HUDEP-2 (cell line): ENCODE results near the gene GTF2IRD1.
"Not testable (repeated sequence)": the region's sequence is repeated elsewhere in the genome, so short reads cannot be mapped to it uniquely, and the experiment has no call there.

Experiments
- DNase-seq, 76 experiments: peaks; one replicate each; lab custom pipeline; 2025; ENCODE audit not compliant: unreplicated experiment in 76 of 76; lab: John Stamatoyannopoulos, UW

Gene GTF2IRD1

DNA sequence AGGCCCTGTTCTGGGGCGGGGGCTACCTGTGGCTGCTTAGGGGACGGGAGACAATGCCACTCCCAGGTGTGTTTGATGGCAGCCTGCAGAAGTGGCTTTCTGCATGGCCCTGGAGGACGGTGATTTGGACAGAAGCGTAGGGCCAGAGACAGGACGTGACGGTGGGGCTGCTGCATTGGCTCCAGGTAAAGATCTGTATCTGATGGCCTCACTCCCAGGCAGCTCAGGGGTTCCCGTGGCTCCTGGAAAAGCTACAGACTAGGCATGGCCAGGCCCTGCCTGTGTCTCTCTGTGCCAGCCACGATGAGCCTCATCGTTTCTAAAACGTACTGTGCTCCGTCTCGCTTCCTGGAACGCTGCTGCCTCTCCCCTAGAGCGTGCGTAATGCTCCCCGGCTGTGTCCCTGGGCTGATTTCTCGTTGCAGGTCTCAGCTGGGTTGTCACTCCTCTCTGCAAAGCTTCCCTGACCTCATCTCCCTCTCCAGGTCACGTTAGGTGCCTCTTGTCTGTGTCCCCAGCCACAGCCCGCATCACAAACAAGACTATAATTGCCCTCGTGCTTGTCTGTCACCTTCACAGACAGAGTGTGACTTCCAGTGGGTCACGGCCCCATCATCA, 12.6 kb downstream of the GTF2IRD1 start:
- DNase-seq = no peak

DNA sequence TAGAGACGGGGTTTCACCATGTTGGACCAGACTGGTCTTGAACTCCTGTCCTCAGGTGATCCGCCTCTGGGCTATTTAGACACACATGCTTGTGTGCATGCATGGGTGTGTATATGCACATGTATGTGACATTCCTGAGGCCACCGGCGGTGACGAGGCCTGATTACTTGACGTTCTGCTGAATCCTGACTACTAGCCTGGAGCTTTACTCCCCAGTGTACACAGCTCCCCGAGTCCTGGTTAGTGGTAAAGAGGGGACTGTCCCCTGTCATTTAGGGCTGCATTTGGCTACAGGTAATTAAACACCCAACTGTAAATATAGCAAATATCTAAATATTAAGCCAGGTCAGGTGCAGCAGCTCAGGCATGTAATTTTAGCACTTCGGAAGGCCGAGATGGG, 14.2 kb downstream of the GTF2IRD1 start:
- DNase-seq = no peak

DNA sequence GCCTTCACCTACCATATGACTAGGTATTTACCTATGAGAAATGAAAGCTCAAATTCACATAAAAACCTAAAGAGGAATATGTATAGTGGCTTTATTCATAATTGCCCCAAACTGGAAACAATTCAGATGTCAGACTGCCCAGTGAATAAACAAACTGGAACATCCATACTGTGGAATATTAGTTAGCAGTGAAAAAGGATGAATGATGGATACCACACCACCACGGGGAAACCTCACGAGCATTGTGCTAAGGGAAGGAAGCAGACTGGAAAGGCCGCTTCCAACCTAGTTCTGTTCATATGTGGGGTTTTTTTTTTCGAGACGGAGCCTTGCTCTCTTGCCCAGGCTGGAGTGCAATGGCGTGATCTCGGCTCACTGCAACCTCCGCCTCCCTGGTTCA, 16.8 kb downstream of the GTF2IRD1 start:
- DNase-seq = no peak

DNA sequence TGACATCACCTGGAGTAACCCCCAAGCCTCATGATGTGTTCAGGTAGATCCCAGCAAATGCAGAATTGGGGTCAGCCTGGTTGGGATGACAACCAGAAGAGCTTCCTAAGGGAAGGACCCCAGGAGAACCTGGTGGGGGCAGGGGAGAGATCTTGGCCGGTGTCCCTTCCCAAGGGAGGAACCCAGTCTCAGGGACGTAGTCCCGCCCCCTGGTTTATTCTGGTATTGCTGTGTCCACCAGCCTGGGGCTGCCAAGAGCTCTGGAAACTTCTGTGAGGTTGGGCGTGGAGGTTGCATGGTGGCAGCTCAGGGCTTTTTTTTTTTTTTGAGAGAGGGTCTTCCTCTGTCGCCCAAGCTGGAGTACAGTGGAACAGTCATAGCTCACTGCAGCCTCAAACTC, 19.4 kb downstream of the GTF2IRD1 start:
- DNase-seq = no peak

DNA sequence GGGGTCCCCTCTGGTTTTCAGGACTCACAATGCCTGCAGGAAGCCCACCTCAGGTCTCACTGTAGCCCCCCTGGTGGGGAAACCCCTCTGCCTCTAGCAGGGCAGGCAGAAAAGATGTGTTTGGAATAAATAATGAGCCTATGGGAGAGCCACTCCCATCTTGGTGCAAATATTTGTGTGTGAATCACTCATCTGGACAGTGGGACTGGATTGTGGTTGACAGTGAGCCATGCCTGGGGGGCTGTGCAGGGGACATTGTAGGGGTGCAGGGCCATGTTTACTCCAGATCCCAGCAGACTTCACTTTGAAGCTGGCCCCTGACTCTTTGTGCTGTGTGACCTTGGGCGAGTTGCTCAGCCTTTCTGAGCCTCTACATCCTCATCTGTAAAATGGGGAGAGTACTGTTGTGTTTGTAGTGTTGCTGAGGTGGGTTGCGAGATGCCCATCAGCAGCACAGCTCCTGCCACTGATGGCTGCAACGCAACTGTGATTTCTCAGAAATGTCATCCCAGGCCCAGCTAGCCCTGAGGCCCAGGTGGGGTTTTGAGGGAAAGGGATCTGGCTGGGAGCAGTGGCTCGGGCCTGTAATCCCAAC, 20.7 kb downstream of the GTF2IRD1 start:
- DNase-seq = no peak

DNA sequence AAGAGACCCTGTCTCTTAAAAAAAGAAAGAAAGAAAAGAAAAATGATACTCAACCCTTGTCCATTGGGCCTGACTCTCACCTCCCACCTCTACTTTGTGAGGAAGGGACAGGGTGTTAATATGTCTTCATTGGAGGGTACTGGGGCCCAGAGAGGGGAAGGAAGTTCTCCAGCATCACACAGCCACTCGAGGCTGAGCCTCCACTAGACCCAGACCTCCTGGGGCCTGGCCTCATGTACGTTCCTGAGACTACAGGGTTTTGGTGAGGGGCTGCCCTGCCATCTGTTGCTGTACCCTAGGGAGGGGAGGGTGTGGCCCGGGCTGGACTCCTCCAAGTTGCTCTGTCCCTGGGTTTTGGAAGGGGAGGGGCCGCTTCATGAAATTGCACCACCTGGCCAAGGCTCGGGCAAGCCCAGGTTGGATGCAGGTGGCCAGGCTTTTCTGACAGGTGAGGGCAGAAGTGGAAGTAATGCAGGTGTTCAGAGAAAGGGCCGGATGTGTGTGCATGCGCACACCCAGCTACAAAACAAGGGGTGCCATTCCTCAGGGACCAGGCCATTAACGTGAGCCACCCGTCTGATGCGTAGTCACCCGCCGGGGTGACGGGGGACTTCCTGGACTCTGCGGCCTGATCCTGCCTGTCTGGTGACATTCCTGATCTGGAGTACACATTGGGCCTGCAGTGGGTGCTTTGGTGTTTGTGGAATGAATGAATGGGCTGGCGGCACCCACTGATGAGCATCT, 21.7 kb downstream of the GTF2IRD1 start:
- no peak for DNase-seq

DNA sequence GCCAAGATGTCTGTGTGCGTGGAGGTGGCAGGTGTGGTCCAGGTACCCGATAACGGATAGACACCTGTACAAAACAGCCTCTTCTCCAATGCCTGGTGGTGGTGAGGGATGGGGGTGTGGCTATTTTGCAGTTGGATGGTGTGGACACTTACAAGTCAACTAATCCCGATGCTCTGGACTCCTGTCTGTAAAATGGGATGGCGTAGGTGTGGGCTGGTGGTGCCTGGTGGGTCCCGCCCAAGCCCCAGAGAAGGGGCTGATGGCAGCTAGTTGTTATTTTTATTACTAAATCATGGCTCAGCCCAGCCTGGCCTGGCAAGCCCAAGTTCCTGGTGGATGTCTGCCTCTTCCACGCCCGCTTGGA, 22.3 kb downstream of the GTF2IRD1 start:
- no peak for DNase-seq

DNA sequence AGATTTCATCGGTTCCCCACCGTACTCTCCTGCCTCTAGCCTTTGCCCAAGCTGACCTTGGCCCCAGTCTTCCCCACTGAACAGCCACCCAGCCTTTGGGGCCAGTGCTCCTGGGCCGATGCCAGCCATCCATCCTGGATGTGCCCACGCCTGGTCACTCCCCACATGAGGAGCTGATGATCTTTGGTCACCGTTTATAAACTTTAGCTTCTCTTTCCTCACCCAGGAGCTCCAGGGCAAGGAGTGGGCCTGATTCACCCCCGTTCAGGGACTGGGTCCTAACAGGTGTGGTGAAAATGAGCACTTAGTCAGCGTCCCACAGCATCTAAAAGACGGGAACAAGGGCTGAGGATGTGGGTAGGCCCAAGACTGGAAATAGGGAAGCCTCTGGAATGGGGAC, 22.9 kb downstream of the GTF2IRD1 start:
- no peak for DNase-seq

DNA sequence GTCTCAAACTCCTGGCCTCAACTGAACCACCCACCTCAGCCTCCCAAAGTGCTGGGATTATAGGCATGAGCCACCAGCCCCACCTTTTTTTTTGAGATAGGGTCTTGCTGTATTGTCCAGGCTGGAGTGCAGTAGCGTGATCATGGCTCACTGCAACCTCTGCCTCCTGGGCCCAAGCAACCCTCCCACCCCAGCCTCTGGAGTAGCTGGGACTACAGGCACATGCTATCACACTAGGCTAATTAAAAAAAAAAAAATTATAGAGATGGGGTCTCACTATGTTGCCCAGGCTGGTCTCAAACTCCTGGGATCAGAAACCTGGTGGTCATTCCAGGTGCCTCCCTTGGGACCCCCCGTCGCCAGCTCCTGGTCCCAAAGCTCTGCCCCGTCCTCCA, 25.0 kb downstream of the GTF2IRD1 start:
- DNase-seq = peak in 1 of 76 experiments; percentile 31

DNA sequence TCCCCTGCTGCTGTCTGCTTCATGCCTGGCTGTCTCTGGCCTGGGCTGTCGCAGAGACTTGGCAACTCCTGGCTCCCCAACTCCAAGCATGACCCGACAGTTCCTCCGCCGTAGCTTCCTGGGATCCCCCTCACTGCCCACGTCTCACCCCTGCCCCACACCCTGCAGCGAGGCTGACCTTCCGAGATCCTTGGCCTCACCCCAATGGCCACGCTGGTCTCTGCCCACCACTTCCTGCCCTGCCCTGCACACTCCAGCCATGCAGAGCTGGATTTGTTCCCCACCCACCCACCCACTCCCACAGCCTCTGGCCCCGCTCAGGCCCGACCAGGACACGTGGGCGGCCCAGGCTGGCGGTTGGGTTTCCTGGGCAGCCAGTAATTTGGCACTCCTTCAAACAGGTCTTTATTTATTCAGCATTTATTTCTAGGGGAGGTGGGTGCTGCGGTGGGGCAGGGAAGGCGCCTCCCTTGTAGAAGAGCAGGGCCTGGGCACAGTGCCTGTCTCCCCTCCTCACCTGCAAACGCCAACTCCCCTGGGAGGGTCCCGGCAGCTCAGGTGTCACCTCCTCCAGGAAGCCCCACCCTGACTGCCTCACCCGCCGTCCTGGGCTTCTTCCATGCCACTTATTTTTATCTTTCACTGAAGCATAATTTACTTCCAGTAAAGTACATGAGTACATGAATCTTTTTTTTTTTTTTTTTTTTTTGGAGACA, 25.5 kb downstream of the GTF2IRD1 start:
- peak in 55 of 76 experiments; percentile 9 to 80 (median 39) for DNase-seq

DNA sequence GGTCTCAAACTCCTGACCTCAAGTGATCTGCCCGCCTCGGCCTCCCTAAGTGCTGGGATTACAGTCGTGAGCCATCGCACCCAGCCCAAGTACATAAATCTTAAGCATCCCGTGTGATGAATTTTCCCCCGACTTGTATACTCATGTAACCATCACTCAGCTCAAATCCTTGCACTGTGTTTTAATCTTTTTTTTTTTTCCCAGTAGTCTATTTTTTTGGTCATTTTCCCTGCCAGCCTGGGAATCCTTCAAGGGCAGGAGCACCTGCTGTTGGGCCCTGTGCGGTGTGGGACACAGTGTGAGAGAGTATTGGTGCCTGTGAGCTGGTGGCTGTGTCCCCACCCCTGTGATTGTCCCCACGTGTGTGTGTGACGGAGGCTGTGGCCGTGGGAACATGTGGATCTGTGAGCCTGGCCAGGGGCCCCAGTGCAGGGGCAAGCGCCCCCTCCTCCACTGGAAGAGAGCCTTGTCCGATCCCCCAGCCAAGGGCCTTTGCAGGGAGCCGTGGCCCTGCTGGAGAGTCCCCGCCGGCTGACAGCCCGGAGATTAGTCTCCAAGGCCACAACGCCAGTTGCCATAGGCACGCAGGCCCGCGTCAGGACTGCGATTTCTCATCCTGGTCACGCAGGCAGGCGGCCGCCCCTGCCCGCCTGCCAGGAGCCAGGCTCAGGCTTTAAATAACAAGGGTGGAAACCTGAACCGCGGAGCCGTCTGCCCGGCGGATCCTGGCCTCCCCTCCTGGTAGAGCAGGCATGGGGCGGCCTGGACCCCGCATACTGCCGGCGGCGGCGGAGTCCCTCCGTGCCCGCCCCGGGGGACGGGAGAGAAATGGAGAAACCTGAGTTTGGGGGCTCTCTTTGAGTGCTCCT, 26.5 kb downstream of the GTF2IRD1 start:
- DNase-seq = no peak

DNA sequence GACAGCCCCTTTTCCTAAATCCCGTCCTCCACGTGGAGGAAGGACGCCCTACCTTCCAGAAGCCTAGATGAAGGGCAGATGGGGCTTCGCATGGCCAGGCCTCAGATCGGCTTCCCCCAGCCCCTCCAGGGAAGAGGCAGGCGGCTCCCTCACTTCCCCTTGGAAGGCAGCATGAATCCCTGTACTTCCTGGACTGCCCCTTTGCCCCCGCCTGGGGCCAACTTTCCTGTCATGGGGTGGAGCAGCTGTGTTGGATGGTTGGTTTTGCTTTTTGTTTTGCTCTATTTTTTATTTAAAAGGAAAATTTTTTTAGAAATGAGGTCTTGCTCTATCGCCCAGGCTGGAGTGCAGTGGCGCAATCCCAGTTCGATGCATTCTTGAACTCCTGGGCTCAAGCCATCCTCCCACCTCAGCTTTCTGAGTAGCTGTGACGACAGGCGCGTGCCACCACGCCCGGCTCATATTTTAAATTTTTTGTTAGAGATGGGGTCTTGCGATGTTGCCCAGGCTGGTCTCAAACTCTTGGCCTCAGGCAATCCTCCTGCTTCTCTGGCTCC, 27.2 kb downstream of the GTF2IRD1 start:
- no peak for DNase-seq

DNA sequence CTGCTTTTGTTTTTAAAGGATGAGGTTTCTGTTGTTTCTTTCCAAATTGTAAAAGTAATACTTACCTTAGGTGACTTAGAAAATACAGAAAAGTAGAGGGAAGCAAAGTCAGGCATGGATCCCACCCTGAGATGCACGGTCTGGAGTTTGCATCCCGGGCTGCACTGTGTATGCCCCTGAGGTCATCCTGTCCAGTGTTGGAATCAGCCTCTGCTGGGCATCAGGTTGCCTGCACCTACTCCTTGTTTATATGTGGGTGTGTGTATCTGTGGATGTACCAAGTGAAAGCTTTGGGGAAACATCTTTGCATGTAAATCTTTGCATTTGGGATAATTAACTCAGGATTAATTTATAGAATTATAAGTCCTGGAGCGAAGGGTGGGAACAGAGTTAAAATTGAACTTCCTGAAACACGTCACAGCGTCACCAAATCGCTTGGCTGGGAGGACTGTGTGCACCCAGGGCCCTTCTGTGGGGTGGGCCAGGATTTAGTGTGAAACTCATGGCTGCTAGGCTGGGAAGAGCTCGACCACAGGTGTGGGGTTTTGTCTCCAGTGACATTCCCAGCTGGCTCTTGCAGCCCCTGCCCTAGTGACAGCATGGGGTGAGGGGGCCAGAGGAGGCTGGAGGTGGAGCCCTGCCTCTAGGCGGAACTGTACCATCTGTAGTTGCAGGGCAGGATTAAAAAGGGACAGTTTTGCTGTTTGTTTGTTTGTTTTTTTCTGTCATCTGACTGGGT, 27.9 kb downstream of the GTF2IRD1 start:
- DNase-seq = no peak

DNA sequence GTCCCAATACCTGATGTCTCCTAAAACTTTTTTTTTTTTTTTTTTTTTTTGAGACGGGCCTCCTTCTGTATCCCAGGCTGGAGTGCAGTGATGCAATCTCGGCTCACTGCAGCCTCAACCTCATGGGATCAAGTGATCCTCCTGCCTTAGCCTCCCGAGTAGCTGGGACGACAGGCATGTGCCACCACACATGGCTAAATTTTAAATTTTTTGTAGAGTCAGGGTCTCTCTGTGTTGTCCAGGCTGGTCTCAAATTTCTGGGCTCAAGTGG, 28.4 kb downstream of the GTF2IRD1 start:
- no peak for DNase-seq

DNA sequence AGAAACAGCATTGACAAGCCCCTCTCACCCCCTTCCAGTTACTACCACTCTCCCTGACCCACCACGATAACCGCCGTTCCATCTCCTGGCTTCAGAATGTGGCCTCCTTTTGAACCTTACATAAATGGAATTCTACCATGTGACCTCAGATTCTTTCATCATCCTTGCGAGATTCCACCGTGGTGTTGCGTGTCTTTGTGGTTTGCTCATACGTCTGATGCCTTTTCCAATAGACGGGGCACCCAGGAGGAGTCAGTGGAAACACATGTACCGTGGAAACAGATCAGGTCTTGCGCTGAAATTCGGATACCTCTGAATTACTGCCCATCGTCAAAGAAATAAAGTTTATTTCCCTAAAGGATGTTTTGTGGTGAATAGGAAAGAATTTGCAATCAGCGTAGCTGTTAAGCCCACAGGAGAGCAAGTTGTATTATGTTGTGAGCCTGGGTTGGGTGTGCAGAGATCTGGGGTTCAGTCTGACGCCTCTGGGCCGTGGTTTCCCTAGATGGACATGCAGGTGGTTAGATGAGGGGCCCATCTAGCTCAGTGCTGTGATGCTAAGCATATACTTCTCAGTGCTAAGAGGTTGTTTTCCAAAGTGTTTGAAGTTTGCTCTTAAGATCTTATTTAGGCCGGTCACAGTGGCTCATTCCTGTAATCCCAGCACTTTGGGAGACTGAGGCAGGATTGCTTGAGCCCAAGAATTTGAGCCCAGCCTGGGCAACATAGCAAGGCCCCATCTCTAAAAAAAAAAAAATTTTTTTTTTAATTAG, 29.1 kb downstream of the GTF2IRD1 start:
- DNase-seq = no peak

DNA sequence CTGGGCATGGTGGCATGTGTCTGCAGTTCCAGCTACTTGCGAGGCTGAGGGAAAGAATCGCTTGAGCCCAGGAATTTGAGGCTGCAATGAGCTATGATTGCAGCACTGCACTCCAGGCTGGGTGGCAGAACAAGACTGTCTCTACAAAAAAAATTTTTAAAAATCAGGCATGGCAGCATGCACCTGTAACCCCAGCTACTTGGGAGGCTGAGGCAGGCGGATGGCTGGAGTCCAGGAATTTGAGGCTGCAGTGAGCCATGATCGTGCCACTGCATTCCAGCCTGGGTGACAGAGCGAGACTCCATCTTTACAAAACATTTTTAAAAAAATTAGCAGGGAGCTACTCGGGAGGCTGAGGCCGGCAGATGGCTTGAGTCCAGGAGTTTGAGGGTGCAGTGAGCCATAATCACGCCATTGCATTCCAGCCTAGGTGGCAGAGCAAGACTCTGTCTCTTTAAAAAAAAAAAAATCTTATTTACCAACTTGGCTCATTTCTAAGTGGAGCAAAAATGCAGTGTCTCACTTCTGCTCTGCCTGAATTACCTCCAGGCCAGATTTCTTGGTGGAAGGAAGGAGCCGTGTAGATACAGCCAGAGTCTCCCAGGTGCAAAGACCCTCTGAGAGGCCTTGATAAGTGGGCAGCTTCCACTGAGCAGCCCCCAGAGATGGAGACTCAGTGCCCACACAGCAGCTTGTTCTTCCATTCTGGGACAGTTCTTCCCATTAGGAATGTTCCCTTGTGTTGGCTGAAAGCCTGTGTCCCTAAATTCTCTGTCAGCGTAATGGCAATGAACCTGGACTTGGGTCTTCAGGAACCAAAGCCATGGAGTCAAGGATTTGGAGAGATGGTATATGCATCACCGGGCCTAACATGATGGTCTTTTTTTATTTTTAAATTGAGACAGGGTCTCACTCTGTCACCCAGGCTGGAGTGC, 30.0 kb downstream of the GTF2IRD1 start:
- DNase-seq = no peak

DNA sequence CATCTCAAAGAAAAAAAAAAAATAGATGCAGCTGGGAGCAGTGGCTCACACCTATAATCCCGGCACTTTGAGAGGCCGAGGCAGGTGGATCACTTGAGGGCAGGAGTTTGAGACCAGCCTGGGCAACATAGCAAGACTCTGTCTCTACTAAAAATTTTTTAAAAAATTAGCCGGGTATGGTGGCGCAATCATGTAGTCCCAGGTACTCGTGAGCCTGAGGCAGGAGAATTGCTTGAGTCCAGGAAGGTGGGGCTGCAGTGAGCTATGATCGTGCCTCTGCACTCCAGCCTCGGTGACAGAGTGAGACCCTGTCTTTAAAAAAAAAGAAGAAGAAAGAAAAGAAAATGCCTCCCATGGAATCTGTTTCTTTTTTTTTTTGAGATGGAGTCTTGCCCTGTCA, 31.9 kb downstream of the GTF2IRD1 start:
- no peak for DNase-seq

DNA sequence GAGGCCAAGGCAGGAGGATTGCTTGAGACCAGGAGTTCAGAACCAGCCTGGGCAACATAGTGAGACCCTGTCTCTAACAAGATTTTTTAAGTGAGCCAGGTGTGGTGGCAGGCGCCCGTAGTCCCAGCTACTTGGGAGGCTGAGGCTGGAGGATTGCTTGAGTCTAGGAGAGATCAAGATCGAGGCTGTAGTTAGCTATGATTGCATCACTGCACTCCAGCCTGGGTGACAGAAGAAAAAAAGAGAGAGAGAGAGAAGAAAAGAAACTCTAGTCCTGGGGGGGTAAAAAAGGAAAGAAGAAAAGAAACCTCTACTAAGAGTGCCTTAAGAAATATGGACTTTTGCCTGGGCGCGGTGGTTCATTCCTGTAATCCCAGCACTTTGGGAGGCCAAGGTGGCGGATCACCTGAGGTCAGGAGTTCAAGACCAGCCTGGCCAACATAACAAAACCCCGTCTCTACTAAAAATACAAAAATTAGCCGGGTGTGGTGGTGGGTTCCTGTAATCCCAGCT, 34.9 kb downstream of the GTF2IRD1 start:
- DNase-seq = not testable (repeated sequence)
